ENCODE results near the gene ZBTB5. TPM values are rescaled to one million over a fixed set of nuclear protein-coding genes. Genes with fewer than 3 reads are reported as not detected.
"Not testable (repeated sequence)": the region's sequence is repeated elsewhere in the genome, so short reads cannot be mapped to it uniquely, and the experiment has no call there.

The ZBTB5 gene
- total RNA-seq, 1 donor from 2014 or later = 10.1 TPM

GRCh38 chr9:37480759-37481158 lies 15.5 kb upstream of the ZBTB5 start:
- DNase-seq (no peak), ATAC-seq (no peak)
- H3K27ac ChIP-seq = no peak overlapping the region
- TF ChIP-seq, protein P1, sequence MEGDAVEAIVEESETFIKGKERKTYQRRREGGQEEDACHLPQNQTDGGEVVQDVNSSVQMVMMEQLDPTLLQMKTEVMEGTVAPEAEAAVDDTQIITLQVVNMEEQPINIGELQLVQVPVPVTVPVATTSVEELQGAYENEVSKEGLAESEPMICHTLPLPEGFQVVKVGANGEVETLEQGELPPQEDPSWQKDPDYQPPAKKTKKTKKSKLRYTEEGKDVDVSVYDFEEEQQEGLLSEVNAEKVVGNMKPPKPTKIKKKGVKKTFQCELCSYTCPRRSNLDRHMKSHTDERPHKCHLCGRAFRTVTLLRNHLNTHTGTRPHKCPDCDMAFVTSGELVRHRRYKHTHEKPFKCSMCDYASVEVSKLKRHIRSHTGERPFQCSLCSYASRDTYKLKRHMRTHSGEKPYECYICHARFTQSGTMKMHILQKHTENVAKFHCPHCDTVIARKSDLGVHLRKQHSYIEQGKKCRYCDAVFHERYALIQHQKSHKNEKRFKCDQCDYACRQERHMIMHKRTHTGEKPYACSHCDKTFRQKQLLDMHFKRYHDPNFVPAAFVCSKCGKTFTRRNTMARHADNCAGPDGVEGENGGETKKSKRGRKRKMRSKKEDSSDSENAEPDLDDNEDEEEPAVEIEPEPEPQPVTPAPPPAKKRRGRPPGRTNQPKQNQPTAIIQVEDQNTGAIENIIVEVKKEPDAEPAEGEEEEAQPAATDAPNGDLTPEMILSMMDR (IDR thresholded peaks at IDR 0.05) = no peak
- H3K4me3 ChIP-seq = no peak overlapping the region
- no peaks in the 10 kb centered on the region for H3K36me3 ChIP-seq
- H3K27me3 ChIP-seq = peaks cover 3% of the 10 kb centered on the region
- no peaks in the 10 kb centered on the region for H3K9me3 ChIP-seq
- intact Hi-C loops (cut with DNase I) = no loop called here
- H3K4me1 ChIP-seq = no peaks in the 10 kb centered on the region

GRCh38 chr9:37477987-37478619 lies 12.9 kb upstream of the ZBTB5 start:
- ATAC-seq; H3K9me3 ChIP-seq; H3K4me3 ChIP-seq; H3K27ac ChIP-seq; intact Hi-C loops (cut with DNase I); H3K4me1 ChIP-seq; H3K27me3 ChIP-seq; H3K36me3 ChIP-seq; DNase-seq: not testable (repeated sequence)

DNA sequence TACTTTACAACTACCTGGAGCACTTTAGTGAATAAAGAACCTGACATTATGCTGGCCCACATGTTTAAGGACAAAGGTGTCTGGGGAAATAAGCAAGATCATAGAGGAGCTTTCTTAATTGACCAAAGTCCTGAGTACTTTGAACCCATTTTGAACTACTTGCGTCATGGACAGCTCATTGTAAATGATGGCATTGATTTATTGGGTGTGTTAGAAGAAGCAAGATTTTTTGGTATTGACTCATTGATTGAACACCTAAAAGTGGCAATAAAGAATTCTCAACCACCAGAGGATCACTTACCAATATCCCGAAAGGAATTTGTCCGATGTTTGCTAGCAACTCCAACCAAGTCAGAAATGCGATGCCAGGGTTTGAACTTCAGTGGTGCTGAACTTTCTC lies 12.2 kb upstream of the ZBTB5 start:
- H3K27ac ChIP-seq; DNase-seq; intact Hi-C loops (cut with DNase I); H3K4me3 ChIP-seq; H3K9me3 ChIP-seq; ATAC-seq; H3K36me3 ChIP-seq; H3K27me3 ChIP-seq; H3K4me1 ChIP-seq: not testable (repeated sequence)

DNA sequence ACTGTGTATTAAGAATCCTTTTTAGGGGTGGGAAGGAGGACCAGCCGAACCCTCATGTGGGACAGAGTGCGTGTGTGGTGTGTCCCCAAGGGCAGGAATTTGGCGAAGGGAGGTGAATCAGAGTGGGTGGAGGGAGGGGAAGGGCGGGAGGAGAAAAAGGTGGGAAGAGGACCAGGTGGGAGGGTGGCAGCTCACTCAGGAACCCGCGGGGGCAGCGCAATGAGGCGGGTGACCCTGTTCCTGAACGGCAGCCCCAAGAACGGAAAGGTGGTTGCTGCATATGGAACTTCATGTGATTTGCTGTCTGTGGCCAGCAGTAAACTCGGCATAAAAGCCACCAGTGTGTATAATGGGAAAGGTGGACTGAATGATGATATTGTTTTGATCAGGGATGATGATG lies 11.7 kb upstream of the ZBTB5 start:
- intact Hi-C loops (cut with DNase I) = no loop called here
- no peak for DNase-seq
- no peak for ATAC-seq
- Histone ChIP-seq H3K27me3 (peaks cover 3% of the 10 kb centered on the region), H3K4me1 (peaks cover 6% of the 10 kb centered on the region), H3K9me3 (no peaks in the 10 kb centered on the region), H3K27ac (no peak overlapping the region), H3K4me3 (no peak overlapping the region), H3K36me3 (no peaks in the 10 kb centered on the region)
- TF ChIP-seq, protein P1 (IDR thresholded peaks at IDR 0.05) = no peak

- Histone ChIP-seq H3K27me3 (no peaks in the 10 kb centered on the region), H3K9me3 (no peaks in the 10 kb centered on the region), H3K36me3 (no peaks in the 10 kb centered on the region), H3K4me1 (peaks cover 6% of the 10 kb centered on the region), H3K27ac (no peak overlapping the region), H3K4me3 (no peak overlapping the region)
- TF ChIP-seq, protein P1 (IDR thresholded peaks at IDR 0.05) = no peak
- ATAC-seq (no peak), DNase-seq (no peak)
- intact Hi-C loops (cut with DNase I) = no loop called here
These were observed 9.2 kb upstream of the ZBTB5 start for GRCh38 chr9:37474438-37474837.

DNA sequence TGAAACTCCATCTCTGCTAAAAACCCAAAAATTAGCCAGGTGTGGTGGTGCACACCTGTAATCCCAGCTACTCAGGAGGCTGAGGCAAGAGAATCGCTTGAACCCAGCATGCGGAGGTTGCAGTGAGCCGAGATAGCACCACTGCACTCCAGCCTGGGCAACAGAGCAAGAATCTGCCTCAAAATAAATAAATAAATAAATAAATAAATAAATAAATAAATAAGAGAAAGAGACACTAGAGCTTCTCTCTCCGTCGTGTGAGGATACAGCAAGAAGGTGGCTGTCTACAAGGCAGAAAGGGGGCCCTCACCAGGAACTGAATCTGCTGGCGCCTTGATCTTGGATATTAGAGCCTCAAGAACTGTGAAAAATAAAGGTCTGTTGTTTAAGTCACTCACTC lies 8.7 kb upstream of the ZBTB5 start:
- ATAC-seq; H3K27me3 ChIP-seq; H3K36me3 ChIP-seq; H3K9me3 ChIP-seq; intact Hi-C loops (cut with DNase I); H3K4me3 ChIP-seq; H3K27ac ChIP-seq; H3K4me1 ChIP-seq; DNase-seq: not testable (repeated sequence)

- TF ChIP-seq, protein P1 (IDR thresholded peaks at IDR 0.05) = no peak
- H3K9me3 ChIP-seq = no peaks in the 10 kb centered on the region
- ATAC-seq (peak; percentile 88), DNase-seq (no peak)
- peak overlapping the region; percentile 39 for H3K4me3 ChIP-seq
- intact Hi-C loops (cut with DNase I) = no loop called here
- H3K4me1 ChIP-seq = peaks cover 6% of the 10 kb centered on the region
- peak overlapping the region; percentile 77 for H3K27ac ChIP-seq
- no peaks in the 10 kb centered on the region for H3K36me3 ChIP-seq
- no peaks in the 10 kb centered on the region for H3K27me3 ChIP-seq
These were observed 6.9 kb upstream of the ZBTB5 start for GRCh38 chr9:37471942-37472684.

Measured in upper lobe of right lung (tissue), 1 donor.